Uterus (tissue), 4 donors: ENCODE measurements around the gene NDUFB3. TPM values are rescaled to one million over a fixed set of nuclear protein-coding genes. Genes with fewer than 3 reads are reported as not detected.

ENCODE experiments used
- DNase-seq, 2 donors: peaks; one replicate each; pipeline ENCODE4 v3.0.0-alpha.2; 2019 to 2020
- H3K27ac ChIP-seq, 2 donors: fragments of 200-600 bp; sonication (generic); 1 replicate in 1 of 2; 2 replicates in 1 of 2; pipeline ENCODE4 v1.5.1; 2016 to 2018
- H3K27me3 ChIP-seq, 2 donors: fragments of 200-600 bp; sonication (generic); one replicate each; pipeline ENCODE4 v1.5.1; 2018 to 2019; ENCODE audit warnings: control low read depth in 1 of 2
- H3K36me3 ChIP-seq, 2 donors: fragments of 200-600 bp; sonication (generic); one replicate each; pipeline ENCODE4 v1.5.1; 2019; ENCODE audit warnings: control low read depth in 1 of 2
- H3K4me1 ChIP-seq, 2 donors: fragments of 200-600 bp; sonication (generic); one replicate each; pipeline ENCODE4 v1.5.1; 2018 to 2019; ENCODE audit warnings: control low read depth in 1 of 2
- H3K4me3 ChIP-seq, 2 donors: fragments of 200-600 bp; sonication (generic); 1 replicate in 1 of 2; 2 replicates in 1 of 2; pipeline ENCODE4 v1.5.1; 2018 to 2019; ENCODE audit warnings: mild to moderate bottlenecking in 1 of 2
- H3K9me3 ChIP-seq, 2 donors: fragments of 200-600 bp; sonication (generic); one replicate each; pipeline ENCODE4 v1.5.1; 2019; ENCODE audit warnings: control low read depth in 1 of 2
- CTCF ChIP-seq, 4 experiments: fragments of 200-600 bp in 2 of 4; fragments of 450-650 bp in 2 of 4; sonication (generic) in 2 of 4; IDR thresholded peaks; one replicate each; pipeline ENCODE4 v1.5.1; 2016 to 2019; ENCODE audit warnings: antibody characterized with exemption in 4 of 4, mild to moderate bottlenecking in 2 of 4, moderate library complexity in 1 of 4
- POLR2A ChIP-seq, 2 donors: fragments of 450-650 bp; IDR thresholded peaks; one replicate each; pipeline ENCODE4 v1.6.1; 2016; ENCODE audit warnings: antibody characterized with exemption in 2 of 2, mild to moderate bottlenecking in 1 of 2, moderate library complexity in 1 of 2
- intact Hi-C: fragments of 100-400 bp; cut with DNase I; formaldehyde crosslinking; loops from one replicate; pipeline ENCODE4 v1.15.1; 2023; ENCODE audit warnings: low total_unique reads
- total RNA-seq, 4 donors: library from RNA; depleted of rRNA in 3 of 4; stranded (reverse); fragments of >200 nt in 3 of 4; gene quantifications; one replicate each; pipeline versions ENCODE4 v1.1.0 to v1.2.4, GENCODE V29; 2014 to 2023
- donor health status: DM: yes; HTN: yes; CAD: no.

The NDUFB3 gene
- total RNA-seq, 4 donors from 2014 or later, result 31.2 to 129 (median 38.3) TPM

GRCh38 chr2:201110615-201111014 is 38.8 kb downstream of the NDUFB3 start:
- DNase-seq, result no peak
- no peak overlapping the region for H3K4me3 ChIP-seq
- no peak overlapping the region for H3K27ac ChIP-seq
- no peaks in the 10 kb centered on the region for H3K4me1 ChIP-seq
- no peaks in the 10 kb centered on the region for H3K27me3 ChIP-seq
- intact Hi-C loops, result no loop called here
- no peaks in the 10 kb centered on the region for H3K36me3 ChIP-seq
- TF ChIP-seq CTCF (IDR thresholded peaks at IDR 0.05) (no peak), POLR2A (IDR thresholded peaks at IDR 0.05) (no peak)
- H3K9me3 ChIP-seq, result no peaks in the 10 kb centered on the region

DNA sequence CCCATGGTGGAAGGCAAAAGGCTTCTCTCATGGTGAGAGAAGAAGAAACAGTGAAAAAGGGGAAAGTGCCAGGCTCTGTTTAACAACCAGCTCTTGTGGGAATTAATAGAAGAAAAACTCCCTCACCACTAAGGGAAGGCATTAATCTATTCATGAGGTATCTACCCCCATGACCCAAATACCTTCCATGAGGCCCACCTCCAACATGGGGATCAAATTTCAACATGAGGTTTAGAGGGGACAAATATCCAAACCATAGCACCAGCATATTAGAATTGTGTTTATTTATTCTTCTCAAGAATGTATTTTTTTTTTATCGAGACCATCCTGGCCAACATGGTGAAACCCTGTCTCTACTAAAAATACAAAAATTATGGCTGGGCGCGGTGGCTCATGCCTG is 39.3 kb downstream of the NDUFB3 start:
- no peaks in the 10 kb centered on the region for H3K36me3 ChIP-seq
- H3K27me3 ChIP-seq, result no peaks in the 10 kb centered on the region
- no peak for TF ChIP-seq CTCF (IDR thresholded peaks at IDR 0.05)
- TF ChIP-seq POLR2A (IDR thresholded peaks at IDR 0.05), result no peak
- H3K27ac ChIP-seq, result no peak overlapping the region
- H3K4me1 ChIP-seq, result no peaks in the 10 kb centered on the region
- intact Hi-C loops, result no loop called here
- H3K9me3 ChIP-seq, result no peaks in the 10 kb centered on the region
- H3K4me3 ChIP-seq, result no peak overlapping the region
- DNase-seq, result no peak

DNA sequence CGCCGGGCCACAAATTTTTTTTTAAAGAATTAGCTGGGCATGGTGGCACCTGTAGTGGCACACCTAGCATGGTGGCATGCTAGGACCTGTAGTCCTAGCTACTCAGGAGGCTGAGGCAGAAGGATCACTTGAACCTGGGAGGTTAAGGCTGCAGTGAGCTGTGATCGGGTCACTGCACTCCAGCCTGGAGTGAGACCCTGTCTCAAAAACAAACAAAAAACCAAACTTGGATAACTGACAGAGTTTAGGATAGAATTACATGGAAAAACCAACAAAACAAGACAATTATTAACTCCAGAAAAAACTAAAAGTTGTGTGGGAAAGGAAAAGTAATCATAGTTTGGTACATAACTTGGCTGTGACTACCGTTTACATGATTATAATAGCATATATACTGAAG is 42.5 kb downstream of the NDUFB3 start:
- no peaks in the 10 kb centered on the region for H3K27me3 ChIP-seq
- no peaks in the 10 kb centered on the region for H3K9me3 ChIP-seq
- TF ChIP-seq POLR2A (IDR thresholded peaks at IDR 0.05), result no peak
- TF ChIP-seq CTCF (IDR thresholded peaks at IDR 0.05), result no peak
- no peaks in the 10 kb centered on the region for H3K4me1 ChIP-seq
- no peak for DNase-seq
- no peak overlapping the region for H3K27ac ChIP-seq
- no peaks in the 10 kb centered on the region for H3K36me3 ChIP-seq
- no peak overlapping the region for H3K4me3 ChIP-seq
- intact Hi-C loops, result no loop called here

DNA sequence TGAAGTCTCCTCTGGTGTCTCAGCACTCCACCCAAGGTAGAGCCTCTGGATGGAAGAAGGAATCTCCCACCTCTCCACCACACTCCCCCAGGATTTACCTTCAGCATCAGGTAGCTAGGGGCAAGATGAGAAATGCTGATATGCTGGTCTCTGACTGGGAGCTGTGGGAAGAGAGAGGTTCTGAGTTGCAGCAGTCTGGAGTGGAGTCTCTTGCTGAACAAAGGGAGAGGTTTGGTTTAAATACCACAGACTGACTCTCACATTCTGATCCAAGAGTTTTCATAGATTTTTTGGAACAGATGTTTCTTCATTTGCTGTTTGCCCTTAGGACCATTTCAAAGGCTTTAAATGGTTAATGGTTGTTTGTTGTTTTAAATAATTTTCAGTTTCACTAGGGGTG is 43.0 kb downstream of the NDUFB3 start:
- Histone ChIP-seq H3K36me3 (no peaks in the 10 kb centered on the region), H3K4me3 (no peak overlapping the region), H3K27ac (peak overlapping the region in 1 of 2 donors; percentile 97), H3K27me3 (no peaks in the 10 kb centered on the region), H3K9me3 (no peaks in the 10 kb centered on the region), H3K4me1 (no peaks in the 10 kb centered on the region)
- DNase-seq, result no peak
- intact Hi-C loops, result no loop called here
- TF ChIP-seq CTCF (IDR thresholded peaks at IDR 0.05) (no peak), POLR2A (IDR thresholded peaks at IDR 0.05) (no peak)

DNA sequence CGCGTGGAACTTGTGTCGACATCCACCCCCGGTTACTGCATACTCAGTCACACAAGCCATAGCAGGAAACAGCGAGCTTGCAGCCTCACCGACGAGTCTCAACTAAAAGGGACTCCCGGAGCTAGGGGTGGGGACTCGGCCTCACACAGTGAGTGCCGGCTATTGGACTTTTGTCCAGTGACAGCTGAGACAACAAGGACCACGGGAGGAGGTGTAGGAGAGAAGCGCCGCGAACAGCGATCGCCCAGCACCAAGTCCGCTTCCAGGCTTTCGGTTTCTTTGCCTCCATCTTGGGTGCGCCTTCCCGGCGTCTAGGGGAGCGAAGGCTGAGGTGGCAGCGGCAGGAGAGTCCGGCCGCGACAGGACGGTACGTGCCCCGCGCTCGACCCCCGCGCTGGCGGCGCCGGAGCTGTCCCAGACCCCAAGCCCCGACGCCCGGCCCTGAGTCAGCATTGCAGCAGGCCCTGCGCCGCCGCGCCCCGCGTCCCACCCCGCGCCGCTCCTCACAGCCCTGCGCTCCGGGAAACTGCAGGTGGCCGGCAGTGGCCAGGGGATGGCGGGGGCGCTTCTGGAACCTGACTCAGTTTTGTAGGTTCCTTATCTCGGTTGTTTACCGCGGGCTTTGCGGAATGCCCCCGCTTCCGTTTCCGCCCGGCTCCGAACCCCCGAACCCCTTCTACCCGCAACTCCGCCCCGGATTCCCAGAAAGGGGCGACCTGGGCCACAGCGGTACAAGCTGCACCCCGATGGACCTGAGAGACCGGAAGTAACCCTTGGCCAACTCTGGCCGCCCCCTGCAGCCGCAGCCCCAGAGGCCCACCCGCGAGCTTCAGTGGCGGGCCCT is 44.5 kb downstream of the NDUFB3 start, which contains the start of gene CFLAR:
Gene CFLAR (plus strand): TSS at position 50 of the 844 bp plus-strand sequence. CDS start 13,702 bp downstream, outside the sequence.
- intact Hi-C loops, result no loop called here
- no peaks in the 10 kb centered on the region for H3K4me1 ChIP-seq
- no peak for TF ChIP-seq CTCF (IDR thresholded peaks at IDR 0.05)
- TF ChIP-seq POLR2A (IDR thresholded peaks at IDR 0.05), result peak; percentile 34 to 42
- H3K9me3 ChIP-seq, result no peaks in the 10 kb centered on the region
- no peaks in the 10 kb centered on the region for H3K27me3 ChIP-seq
- peak within 1 kb of the TSS; percentile 97 to 100 for H3K27ac ChIP-seq
- H3K4me3 ChIP-seq, result peak within 1 kb of the TSS; percentile 85 to 95
- peak; percentile 65 to 76 for DNase-seq
- H3K36me3 ChIP-seq, result no peaks in the 10 kb centered on the region
